NOMO-1 (cell line): ENCODE results near the gene FBXO28.
"Not testable (repeated sequence)": the region's sequence is repeated elsewhere in the genome, so short reads cannot be mapped to it uniquely, and the experiment has no call there.

ENCODE experiments used
- DNase-seq, 2 experiments: peaks; one replicate each; lab custom pipeline; 2025; ENCODE audit not compliant: unreplicated experiment in 2 of 2; lab: John Stamatoyannopoulos, UW

Gene FBXO28, protein sequence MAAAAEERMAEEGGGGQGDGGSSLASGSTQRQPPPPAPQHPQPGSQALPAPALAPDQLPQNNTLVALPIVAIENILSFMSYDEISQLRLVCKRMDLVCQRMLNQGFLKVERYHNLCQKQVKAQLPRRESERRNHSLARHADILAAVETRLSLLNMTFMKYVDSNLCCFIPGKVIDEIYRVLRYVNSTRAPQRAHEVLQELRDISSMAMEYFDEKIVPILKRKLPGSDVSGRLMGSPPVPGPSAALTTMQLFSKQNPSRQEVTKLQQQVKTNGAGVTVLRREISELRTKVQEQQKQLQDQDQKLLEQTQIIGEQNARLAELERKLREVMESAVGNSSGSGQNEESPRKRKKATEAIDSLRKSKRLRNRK

GRCh38 chr1:224113918-224114786 is at the start of gene FBXO28:
FBXO28 (plus strand) TSS chr1:224114111; CDS start chr1:224114130, 19 bp downstream.
- DNase-seq: peak; percentile 89 to 95

- DNase-seq: no peak
Observed at GRCh38 chr1:224064150-224064549, 49.8 kb upstream of the FBXO28 start.

GRCh38 chr1:224065455-224065854 is 48.5 kb upstream of the FBXO28 start:
- no peak for DNase-seq

DNA sequence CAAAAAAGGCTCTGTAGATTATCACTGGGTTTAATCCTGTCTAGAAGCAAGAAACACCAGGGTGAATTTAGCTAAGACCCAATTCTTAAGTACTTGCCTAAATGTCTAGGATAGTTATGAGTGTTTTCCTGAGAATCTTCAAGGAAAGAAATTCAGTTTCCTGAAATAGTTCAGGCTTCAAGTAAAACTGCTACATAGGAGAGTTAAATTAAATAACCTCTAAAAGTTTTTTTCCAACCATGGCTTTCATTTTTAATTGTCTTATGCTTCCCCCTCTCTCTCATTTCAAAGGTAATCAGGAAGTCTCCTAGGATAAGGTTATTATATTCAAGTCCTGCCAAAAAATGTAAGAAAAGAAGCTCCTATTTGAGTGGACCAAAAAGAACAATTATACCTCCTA is 46.7 kb upstream of the FBXO28 start:
- DNase-seq: no peak

DNA sequence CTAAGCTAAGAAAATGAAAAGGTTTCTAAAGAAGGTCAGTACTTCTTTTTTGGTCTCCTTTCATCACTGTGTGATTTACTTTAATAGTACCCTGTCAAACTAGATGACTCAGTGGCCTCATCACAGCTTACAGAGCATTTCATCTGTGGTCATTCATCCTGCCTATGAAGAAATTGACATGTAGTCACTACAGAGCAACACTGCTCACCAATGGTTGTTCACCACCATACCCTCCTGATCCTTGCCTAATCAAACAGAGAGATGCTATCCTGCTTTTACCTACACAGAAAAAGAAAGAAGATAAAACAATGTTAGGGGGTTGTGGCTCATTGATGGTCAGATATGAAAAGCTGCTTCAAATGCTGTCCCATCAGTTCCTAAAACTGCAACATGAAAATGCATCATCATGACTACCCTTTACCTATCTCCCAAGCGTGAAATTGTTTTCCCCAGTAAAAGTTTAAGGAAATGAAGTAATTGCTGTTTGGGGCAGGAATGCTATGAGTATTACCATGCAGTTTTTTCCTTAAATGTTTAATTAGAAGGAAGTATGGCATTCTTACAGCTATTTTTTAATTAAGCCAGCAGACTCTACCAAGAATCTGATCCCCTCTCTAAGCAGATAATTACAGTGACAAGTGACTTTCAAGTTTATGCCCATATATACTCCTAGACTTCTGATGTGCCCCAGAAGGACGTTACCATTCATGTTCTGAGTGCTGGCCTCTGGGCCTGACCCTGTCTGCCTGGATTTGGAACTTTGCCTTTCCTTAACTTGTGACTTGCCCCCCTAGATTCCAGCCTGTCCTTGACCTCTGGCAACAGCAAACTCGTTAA is 46.1 kb upstream of the FBXO28 start:
- peak; percentile 5 to 51 for DNase-seq

DNA sequence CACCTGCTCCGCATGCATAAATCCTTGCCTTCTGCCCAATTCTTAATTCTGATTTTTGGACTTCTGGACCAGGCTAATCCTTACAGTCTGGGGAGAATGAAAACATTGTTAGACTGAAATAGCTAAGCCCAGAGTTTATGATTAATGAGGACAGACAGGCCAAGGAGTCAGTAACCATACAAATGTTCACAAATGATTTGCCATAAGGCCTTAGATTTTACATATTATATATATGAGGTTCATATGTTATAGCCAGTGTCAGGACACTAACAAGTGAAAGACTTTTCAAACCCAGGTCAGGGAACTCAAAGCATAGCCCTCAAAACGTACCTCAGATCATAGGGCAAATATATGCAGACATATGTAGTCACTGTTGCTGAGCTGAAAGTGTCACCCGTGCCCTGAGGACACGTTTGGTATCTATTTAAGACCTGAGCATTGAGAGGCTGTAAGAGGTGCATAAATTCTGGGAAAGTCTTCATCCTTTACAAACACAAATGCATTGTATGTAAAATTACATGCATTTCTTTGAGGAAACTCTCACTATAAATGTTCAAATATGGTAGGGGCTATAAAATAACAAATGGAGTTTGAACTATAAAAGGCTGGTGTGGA is 45.3 kb upstream of the FBXO28 start:
- DNase-seq: no peak

DNA sequence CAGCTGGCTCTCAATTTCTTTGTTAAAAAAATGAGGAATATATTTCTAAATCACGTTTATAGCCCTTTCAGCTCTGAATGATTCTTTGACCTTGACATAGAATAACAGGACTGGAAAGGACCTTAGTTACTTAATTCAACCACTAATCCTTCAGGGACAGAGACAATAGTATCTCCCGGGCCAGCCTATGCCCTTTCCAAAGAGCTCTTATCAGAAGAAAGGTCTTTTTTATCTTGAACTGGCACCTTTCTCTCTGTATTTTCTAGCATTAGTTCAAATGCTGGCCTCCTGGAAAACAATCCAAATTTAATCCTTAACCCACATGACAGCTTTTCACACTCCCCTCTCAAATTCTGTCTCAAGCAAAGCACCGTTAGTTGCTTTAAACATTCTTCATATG is 44.8 kb upstream of the FBXO28 start:
- DNase-seq: no peak

DNA sequence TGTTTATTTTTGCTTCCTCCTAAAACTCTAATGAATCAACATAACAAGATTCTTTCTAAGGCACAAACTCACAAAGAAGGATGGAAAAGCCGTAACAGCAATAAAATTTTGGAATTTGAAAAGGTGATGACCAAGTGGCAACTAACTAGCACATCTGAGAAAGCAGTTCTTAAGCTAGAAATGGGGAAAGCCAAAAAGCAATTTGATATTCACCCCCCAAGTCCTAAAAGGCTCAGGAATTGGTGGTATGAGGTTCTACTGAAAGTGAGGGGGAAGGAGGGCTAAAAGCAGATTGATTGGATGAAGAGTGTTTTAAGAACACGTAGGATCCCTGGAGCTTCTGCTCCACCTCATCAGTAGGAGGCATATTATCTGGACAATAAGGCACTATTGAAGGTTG is 43.4 kb upstream of the FBXO28 start:
- DNase-seq: no peak

DNA sequence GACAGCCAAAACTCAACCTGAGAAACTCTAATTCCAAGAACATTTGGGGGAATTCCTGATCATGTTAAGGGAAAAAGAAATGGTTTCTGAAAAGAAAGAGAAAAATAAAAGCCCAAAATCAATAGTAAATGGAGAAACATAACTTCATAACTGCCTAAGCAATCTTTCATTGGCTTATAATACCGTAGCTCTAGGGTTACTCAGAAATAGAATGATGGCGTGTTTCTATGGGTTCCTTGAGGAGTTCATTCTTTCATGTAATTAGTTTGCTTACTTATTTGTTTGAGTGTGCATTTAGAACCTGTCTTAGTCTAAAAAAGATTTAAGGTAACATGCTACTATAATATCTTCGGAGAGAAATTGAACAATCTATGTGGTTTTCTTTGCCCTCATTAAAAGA is 37.5 kb upstream of the FBXO28 start:
- DNase-seq: no peak

DNA sequence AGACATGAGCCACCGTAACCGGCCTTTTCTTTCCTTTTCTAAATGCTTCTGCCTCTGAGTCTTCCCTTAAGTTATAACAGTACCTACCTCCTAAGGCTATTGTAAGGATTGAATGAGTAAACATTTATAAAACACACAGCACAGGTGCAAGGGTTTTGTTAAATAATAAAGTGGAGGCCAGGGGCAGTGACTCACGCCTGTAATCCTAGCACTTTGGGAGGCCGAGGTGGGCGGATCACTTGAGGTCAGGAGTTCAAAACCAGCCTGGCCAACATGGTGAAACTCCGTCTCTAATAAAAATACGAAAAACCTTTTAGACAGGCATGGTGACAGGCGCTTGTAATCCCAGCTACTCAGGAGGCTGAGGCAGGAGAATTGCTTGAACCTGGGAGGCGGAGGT is 34.3 kb upstream of the FBXO28 start:
- DNase-seq: not testable (repeated sequence)

DNA sequence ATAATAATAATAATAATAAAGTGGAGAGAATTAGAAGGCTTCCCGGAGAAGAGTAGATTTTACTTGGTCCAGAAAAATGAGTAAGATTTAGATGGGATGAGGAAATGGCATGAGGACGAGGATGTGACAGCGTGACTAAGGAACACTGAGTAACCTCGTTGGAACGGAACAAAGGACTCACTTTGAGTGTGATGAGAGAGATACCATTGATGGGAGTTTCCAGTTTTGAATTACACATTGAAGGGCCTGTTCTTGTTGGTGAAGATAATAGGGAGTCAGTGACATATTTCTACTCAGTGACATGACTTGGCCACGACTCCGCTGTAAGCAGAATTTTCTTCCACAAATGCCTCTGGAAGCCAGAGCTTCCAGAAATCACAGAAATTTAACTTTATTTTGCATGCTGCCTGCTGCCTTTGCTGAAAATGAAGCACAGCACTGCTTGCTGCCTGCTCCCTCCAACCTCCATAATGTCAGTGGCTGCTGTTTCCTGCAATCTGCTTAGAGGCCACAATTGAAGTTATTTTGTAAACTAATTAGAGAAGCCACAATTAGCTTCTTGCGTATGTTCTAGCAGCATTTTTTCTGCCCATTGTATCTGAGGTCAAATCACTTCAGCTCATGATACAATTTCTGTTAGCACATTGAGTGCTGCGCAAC is 33.7 kb upstream of the FBXO28 start:
- peak in 1 of 2 experiments; percentile 22 for DNase-seq

- no peak for DNase-seq
Observed at GRCh38 chr1:224081604-224082003, 32.3 kb upstream of the FBXO28 start.

- DNase-seq: no peak
Observed at GRCh38 chr1:224082146-224082545, 31.8 kb upstream of the FBXO28 start.

DNA sequence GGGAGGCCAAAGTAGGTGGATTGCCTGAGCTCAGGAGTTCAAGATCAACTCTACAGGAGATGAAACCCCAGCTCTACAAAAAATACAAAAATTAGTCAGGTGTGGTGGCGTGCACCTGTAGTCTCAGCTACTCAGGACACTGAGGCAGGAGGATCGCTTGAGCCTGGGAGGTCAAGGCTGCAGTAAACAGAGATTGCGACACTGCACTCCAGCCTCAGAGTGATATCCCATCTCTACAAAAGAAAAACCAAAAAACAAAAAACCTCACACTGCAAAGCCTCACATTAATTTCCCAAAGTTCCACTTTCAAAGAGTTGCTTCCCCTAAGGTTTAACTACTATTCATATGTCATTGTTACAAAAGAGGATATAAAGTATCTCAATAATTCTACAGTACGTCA is 29.0 kb upstream of the FBXO28 start:
- no peak for DNase-seq

- DNase-seq: no peak
Observed at GRCh38 chr1:224085421-224086108, 28.3 kb upstream of the FBXO28 start.

- DNase-seq: no peak
Observed at GRCh38 chr1:224087286-224087794, 26.6 kb upstream of the FBXO28 start.

- no peak for DNase-seq
Observed at GRCh38 chr1:224089583-224089982, 24.3 kb upstream of the FBXO28 start.

- DNase-seq: no peak
Observed at GRCh38 chr1:224090116-224090515, 23.8 kb upstream of the FBXO28 start.

DNA sequence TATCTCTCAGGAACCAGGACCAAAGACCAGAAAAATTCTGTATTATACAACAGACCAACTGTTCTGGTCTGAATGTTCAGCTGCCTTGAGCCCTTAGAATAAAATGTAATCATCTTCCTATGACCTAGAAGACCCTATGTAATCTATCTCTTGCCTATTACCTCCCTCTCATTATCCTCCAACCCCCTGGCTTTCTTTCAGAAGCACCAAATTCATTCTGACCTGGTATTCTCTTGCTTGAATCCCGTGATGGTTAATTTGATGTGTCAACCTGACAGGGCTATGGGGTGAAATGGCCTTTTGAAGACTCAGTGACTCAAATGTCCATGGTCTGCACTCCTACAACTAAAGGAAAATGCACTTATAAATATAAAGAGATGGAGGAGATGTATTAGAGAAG is 21.8 kb upstream of the FBXO28 start:
- DNase-seq: no peak
